GM19193 (cell line): ENCODE measurements around the gene MTCH1.

ENCODE experiments used
- POLR2A ChIP-seq: IDR thresholded peaks from 4 replicates; pipeline ENCODE4 v1.6.1; 2011; ENCODE audit not compliant: insufficient read depth, insufficient read length; ENCODE audit errors: extremely low read depth

The MTCH1 gene

DNA sequence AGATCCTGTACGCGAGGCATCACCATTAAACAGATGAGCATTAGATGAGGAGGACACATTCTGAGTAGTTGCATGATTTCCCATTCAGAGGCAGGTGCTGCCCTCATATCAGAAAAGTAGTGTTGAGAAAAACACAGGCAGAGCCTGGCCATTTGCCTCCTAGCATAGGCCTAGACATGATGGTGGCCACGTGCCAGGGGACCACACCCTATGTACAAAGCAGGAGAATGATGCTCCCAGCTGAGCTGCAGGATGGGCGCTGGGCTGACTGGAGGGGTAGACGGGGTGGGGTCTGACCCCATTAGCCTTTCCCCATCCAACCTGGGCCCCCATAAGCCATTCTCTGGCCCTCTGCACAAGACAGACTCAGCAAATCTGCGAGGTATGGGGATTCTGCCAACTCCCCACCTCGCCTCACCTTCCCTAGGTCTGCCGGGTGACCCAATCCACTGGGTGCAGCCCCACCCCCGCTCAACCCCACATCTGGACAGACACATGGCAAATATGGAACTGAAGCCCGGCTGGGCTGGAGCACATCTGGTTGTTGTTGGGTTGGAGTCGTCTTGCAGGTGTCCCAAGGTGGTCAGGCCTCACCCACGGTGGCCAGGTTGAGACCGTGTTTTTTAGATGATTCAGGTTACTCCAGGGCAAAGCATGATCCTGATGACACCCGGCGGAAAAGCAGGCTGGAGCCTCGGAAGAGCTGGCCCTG is 17.6 kb downstream of the MTCH1 start:
- no peak for TF ChIP-seq POLR2A

DNA sequence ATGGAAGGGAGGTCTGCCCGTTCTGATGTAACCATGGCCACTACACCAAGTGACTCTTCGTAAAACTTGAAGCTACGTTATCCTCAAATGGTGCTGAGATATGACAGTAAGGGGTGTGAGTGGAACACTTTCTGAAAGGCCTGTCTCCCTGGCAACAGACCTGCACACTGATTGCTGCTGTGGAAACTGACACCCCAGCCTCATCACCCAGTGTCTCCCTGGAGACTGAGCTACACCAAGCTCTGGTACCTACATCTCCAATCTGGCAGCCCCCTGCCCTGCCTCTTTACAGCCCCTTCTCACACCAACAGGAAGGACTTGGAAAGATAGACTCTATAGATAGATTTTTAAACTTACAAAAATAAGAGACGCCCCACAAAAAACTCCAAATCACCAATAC is 18.2 kb downstream of the MTCH1 start:
- no peak for TF ChIP-seq POLR2A

DNA sequence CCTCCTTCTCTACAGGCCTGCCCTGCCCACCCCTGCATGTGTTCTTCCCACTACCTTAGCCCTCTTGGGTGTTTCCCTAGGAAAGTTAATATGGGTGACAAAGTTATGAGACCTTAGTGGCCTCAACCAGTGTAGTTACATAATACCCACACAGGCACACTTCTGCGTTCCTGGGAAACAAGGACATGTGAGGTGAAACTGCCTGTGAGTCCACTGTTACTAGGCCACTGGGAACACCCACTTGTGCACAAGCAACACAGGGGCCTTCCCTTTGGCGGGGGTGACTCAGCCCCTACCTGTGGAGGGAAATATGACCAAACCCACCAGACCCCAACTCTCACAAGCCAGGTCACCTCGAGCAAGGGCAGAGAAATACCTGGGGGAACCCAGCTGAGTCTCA is 18.7 kb downstream of the MTCH1 start:
- TF ChIP-seq POLR2A, result peak; percentile 29

DNA sequence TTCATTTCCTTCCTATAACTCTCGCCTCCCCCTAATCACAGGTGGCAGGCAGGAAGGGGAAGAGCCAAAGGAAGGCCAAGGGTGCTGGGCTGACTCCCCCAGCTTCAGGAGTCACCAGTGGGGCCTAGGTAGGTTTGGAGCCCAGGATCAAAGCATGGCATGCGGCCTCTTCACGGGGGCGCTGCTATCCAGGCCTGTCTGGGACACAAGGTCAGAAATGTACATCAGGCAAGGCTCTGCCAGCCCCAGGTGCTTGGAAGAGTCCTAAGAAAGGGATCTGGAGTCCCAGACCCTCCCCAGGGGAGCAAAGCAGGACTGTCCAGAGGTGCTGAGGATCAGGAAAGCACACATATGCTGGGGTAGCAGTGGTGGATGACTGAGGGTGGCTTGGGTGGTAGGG is 21.1 kb downstream of the MTCH1 start:
- no peak for TF ChIP-seq POLR2A

DNA sequence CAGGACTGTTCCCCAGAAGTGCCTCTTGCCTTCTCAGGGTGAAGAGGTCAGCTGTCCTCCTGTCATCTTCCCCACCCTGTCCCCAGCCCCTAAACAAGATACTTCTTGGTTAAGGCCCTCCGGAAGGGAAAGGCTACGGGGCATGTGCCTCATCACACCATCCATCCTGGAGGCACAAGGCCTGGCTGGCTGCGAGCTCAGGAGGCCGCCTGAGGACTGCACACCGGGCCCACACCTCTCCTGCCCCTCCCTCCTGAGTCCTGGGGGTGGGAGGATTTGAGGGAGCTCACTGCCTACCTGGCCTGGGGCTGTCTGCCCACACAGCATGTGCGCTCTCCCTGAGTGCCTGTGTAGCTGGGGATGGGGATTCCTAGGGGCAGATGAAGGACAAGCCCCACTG is 21.6 kb downstream of the MTCH1 start:
- no peak for TF ChIP-seq POLR2A

DNA sequence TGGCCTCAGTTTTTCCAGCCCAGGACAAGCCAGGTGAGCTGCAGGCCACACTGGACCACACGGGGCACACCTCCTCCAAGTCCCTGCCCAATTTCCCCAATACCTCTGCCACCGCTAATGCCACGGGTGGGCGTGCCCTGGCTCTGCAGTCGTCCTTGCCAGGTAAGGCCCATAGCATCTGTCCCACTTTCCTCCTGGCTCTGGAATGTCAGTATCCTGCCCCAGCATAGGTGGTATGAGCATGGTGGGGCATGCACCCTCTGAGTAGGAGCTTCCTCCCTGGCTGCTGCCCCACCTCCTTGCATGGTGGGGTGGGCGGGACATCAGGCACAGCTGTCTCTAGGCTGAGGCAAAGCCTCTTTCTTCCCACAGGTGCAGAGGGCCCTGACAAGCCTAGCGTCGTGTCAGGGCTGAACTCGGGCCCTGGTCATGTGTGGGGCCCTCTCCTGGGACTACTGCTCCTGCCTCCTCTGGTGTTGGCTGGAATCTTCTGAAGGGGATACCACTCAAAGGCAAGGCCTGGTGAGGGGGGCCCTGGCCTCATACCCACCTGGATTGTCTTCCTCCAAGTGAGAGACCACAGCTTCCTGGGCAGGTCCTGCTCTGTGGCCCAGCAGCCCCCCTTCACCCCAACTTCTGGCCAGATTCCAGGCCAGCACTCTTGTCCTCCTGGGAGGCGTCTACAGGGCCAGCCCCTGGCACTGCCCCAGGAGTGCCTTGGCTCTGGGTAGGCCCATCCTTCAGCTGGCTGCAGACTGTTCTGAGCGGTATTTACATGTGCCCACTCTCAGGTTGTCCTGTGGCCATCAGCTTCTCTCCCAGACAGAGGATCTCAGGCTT is 22.3 kb downstream of the MTCH1 start:
- TF ChIP-seq POLR2A, result no peak

DNA sequence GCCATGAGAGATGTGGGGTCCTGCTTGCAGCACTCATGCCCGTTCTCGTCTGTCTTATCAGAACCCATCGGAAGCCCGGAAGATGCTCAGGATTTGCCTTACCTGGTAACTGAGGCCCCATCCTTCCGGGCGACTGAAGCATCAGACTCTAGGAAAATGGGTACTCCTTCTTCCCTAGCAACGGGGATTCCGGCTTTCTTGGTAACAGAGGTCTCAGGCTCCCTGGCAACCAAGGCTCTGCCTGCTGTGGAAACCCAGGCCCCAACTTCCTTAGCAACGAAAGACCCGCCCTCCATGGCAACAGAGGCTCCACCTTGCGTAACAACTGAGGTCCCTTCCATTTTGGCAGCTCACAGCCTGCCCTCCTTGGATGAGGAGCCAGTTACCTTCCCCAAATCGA is 23.1 kb downstream of the MTCH1 start:
- TF ChIP-seq POLR2A, result no peak

DNA sequence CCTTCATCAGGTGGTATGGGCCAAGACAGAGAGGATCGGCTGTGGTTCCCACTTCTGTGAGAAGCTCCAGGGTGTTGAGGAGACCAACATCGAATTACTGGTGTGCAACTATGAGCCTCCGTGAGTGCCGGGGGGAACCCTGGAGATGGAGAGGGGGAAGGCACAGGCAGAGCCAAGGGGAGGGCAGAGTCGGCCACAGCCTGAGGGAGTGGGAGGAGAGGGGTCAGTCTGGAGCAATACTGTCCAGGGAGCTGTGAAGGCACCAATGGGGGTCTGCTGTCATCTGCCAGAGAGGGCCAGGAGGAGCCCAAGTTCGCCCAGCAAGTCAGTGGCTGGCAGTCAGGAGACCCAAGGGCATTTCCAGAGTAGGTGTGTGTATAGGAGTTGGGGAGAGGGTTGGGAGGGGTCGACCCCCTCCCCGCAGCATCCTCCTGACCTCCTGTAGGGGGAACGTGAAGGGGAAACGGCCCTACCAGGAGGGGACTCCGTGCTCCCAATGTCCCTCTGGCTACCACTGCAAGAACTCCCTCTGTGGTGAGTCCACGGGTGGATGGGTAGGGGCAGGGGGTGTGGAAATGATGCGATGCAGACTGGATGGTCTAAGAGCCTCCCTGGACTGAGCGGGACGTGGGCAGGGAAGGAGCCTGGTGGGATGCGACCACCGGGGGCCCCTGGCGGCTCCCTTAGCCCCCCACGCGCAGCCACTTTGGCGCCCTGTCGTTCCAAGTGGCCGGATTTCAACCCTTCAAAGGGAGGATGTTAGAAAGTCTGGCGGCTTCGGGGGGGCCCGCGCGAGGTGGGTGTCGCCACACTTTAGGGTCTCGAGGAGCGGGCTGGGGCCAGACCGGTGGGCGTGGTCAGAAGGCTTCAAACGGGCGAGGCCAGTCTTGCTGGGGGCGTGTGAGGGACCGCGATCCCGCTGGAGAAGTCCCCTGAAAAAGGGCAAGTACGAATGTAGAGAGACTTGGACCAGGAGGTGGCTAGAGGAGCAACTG is 24.3 kb downstream of the MTCH1 start:
- TF ChIP-seq POLR2A, result no peak

DNA sequence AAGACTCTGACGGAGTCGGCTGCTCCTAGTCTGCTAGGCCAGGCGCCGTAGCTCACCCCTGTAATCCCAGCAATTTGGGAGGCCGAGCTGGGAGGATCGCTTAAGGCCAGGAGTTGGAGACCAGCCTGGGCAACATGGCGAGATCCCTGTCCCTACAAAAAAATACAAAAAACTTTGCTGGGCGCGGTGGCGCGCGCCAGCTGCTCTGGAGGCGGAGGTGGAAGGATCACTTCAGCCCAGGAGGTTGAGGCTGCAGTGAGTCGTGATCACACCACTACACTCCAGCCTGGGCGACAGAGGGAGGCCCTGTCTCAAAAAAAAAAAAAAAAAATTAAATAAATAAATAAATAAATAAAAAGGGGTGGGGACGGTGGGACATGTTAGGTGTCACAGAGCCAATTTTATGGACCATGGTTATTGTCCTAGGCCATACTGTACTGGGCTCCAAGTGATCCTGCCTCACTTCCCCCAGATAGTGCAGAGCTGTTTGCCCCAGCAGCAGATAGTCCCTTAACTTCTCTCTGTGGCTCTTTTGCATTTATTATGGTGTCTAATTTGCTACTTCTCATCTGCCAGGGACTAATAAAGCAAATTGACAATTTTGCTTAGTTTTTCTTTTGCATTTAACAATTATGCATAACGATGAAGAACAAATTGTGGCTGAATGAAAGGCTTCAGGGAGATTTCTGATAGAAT is 26.3 kb downstream of the MTCH1 start:
- TF ChIP-seq POLR2A, result no peak

DNA sequence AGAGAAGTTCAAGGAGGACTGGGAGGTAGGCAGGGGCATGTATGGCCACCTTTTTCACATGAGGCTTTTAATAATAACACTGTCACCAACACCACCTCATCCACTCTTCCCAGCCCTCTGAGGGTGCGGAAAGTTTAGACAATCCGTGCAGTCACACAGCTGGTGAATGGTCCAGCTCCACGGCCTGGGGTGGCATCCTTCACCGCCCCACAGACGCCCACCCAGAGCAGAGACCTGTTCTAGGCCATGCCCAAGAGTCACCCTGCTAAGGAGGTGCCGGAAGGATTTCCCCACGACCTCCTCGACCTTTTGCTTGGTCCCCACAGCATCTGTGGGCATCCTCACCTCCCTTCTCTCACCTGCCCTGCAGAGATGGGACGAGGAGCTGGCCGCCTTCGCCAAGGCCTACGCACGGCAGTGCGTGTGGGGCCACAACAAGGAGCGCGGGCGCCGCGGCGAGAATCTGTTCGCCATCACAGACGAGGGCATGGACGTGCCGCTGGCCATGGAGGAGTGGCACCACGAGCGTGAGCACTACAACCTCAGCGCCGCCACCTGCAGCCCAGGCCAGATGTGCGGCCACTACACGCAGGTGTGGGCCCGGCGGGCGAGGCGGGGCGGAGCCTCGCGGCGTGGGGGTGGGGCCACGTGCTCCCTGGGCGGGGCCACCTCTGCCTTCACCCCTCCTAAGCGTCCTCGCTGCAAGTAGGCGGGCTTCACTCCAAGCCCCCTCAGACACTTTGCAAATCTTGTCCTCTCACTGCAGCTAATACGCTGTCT is 27.0 kb downstream of the MTCH1 start:
- no peak for TF ChIP-seq POLR2A

DNA sequence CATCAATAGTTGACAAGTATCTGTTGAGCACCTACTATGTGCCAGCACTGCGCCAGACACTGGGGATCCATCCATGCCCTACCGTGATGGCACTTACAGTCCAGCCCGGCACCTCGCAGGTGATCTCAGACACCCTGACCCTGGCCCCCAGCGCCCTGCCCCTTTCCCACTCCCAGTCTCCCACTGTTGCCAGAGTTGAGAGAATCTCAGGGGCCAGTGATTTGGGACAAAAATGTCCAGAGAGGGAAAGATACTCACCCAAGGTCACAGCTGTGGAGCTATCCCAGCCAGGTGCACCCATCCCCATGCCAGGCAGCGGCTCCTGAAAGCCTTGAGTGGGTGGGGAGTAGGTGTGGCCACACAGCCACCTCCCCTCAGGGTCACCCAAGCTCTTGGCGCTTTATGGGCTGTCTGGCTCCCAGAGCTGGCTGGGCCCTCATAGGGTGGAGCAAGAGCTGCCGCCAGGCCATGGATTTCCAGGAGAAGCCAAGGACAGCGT is 28.2 kb downstream of the MTCH1 start:
- no peak for TF ChIP-seq POLR2A

DNA sequence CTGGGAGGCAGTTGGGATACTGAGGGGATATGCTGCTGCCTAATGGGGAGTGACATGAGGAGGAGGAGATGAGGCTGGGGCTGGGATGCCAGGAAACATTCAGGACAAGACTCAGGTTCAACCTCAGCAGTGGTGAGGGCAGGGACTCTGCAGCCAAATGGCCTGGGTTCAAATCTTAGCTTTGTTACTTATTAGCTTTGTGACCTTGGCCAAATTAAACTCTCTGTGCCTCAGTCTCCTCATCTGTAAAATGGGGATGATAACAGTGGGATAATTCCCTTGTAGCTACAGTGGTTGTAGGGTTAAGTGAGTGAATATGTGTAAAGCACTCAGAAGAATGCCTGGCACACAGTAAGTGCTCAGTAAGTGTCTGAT is 29.6 kb downstream of the MTCH1 start:
- TF ChIP-seq POLR2A, result no peak

DNA sequence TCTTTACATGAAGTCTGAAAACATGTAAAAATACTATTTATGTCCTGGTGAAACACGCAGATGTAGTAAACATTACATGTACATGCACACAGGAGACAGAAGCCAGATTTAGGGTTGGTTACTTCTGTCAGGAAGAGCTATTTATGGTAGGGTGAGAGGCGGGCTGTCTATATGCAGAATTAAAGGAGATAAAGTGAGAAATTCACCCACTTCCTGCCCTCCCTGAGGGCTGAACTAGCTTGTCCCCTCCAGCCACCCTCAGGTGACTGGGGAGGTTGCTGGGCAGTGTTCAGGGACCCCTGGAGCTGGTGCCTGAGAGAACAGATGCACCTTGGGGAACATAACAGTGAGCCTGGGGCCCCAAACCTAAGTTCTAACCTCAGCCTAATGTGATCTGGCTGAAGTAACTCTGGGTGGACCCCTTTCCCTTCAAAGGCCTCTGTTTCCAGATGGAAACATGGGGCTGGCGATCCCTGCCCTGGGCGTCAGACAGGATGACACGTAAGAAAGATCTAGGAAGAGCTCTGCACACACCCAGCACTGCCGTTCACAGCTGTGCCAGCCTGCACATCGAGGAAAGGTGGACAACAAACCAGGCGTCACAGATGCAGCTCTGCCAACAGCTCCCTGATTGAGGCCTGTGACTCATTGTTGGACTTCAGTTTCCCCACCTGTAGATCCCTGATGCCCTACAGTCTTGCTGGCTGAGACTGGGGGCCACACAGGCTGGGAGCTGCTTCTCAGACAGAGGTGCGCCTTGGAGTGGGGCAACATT is 30.1 kb downstream of the MTCH1 start:
- TF ChIP-seq POLR2A, result no peak
